GM19455 (cell line): Measurements from ENCODE around the gene TASOR.
A peak's percentile ranks its signal among the peaks of the same experiment; 100 is the strongest.
"Not testable (repeated sequence)": the region's sequence is repeated elsewhere in the genome, so short reads cannot be mapped to it uniquely, and the experiment has no call there.

Experiments used
- ATAC-seq: cut with Tn5 transposase; IDR thresholded peaks from one replicate; pipeline ENCODE4 v1.9.1; 2021; ENCODE audit not compliant: unreplicated experiment

Gene TASOR, protein sequence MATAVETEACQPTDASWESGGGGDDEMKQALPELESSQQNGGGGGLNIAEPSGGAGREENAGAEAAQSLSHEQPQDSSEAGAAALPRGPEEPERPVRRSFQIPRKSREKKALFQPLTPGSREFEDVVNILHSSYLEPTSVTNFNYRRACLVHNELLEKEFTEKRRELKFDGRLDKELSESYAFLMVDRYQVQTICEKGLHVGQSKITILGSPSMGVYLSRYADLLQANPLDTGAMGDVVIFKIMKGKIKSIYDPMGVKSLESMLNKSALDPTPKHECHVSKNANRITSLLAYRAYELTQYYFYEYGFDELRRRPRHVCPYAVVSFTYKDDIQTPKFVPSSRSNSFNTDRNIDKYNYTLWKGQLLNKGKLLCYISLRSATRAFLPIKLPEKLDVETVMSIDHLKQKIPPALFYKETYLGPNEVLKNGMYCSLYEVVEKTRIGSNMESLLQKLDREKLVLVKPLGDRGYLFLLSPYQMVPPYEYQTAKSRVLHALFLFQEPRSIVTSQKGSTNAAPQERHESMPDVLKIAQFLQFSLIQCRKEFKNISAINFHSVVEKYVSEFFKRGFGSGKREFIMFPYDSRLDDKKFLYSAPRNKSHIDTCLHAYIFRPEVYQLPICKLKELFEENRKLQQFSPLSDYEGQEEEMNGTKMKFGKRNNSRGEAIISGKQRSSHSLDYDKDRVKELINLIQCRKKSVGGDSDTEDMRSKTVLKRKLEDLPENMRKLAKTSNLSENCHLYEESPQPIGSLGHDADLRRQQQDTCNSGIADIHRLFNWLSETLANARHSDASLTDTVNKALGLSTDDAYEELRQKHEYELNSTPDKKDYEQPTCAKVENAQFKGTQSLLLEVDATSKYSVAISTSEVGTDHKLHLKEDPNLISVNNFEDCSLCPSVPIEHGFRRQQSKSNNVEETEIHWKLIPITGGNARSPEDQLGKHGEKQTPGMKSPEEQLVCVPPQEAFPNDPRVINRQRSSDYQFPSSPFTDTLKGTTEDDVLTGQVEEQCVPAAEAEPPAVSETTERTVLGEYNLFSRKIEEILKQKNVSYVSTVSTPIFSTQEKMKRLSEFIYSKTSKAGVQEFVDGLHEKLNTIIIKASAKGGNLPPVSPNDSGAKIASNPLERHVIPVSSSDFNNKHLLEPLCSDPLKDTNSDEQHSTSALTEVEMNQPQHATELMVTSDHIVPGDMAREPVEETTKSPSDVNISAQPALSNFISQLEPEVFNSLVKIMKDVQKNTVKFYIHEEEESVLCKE (N-terminal part only)

DNA sequence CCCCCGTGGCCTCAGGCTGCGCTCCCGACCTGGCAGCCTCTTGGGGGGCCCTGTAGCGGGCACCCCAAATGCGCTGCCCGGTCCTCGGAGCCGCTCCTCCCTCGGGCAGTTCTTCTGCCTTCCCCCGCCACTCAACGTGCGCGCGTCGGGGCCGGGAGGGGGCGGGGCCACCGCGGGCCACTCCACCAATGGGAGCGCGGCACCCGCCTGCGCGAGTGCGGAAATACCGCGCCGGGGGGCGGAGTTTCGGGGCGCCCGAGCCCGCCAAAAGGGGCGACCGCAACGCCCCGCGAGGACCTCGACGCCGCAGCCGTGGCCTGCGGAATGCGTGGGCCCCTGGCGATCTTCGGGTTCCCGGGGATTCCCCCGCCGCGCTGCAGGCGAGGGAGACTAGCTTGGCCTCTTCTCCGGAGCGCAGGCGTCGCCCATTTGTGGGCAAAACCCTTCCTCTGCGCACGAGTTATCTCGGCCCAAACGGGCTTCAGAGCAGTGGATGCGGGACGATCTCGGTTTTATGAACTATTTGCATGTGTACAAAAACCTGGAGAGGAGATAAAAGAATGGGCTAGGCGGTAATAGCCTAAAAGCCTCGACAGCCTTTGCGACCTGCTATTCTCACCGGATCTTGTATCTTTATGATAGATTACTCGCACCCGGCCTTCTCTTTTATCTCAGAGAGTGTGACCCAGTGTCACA is at the start of gene TASOR:
Gene TASOR (minus strand): TSS at position 144 of the 696 bp plus-strand sequence. CDS start 259 bp downstream, outside the sequence.
- peak; percentile 80 for ATAC-seq

- no peak for ATAC-seq
Observed at GRCh38 chr3:56732109-56732508, 49.0 kb upstream of the TASOR start.

DNA sequence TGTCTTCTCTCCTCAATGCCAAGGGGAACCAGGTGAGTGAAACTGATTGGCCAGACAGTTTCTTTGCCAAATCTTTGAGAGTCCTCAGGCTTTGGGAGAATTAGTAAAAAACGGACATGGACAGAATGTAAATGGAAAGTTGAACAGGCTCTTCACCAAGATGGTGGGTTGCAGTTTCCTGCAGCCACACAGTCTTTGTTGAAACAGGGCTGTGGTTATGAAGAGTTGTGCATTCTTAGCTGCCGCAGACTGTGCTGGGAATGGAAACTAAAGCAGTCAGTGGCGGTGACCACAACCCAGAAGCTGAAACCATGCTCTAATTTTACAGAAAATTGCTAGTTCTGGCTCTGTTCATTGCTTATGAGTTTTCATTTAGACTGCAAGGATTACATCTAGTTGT is 42.1 kb upstream of the TASOR start:
- ATAC-seq = peak; percentile 99

DNA sequence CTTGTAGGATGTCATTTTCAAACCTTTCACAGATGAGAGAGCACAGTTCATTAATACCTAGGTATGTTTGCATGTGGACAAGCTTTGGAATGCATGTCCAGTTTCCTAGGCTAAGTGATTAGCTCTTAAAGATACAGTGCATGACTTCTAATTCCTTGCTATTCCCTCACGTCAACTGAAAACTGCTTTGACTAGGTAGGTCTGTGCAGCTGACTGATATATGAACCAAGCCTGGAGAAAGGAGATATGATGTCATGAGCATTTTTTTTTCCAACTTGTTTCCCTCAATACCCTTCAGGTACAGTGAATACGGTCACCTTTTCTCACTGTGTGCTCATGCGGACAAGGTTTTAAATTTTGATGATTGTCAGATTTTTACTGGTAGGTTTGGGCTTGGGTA is 41.6 kb upstream of the TASOR start:
- no peak for ATAC-seq

GRCh38 chr3:56720849-56721248 is 37.8 kb upstream of the TASOR start:
- no peak for ATAC-seq

- not testable (repeated sequence) for ATAC-seq
Observed at GRCh38 chr3:56718809-56719208, 35.7 kb upstream of the TASOR start.

DNA sequence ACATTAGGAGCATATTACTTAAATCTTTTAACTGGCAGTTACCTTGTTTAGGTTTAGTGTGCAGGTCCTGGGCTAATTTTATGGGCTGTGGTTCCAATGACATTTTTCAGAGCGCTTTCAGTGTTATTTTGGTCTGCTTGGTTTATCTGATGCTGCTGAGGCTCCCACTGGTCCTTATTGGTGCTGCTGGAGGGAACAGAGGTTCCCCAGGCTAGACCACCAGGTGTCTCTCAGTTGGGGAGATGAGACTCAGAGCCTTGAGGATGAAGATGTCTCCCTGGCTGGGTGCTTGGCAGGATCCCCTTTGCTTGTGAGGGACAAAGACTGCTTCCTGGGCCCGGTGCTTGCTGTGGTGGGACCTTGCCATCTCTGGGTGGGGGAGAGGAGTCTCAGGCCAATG is 28.3 kb upstream of the TASOR start:
- ATAC-seq = no peak

DNA sequence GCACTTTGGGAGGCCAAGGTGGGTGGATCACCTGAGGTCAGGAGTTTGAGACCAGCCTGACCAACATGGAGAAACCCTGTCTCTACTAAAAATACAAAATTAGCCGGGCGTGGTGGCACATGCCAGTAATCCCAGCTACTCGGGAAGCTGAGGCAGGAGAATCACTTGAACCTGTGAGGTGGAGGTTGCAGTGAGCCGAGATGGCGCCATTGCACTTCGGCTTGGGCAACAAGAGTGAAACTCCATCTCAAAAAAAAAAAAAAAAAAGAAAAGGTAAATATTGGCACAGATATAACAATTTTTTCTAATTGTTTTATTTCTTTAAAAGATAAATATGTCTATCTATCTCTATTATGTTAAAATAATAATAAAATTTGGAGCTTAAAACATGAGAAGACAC is 24.3 kb upstream of the TASOR start:
- not testable (repeated sequence) for ATAC-seq

DNA sequence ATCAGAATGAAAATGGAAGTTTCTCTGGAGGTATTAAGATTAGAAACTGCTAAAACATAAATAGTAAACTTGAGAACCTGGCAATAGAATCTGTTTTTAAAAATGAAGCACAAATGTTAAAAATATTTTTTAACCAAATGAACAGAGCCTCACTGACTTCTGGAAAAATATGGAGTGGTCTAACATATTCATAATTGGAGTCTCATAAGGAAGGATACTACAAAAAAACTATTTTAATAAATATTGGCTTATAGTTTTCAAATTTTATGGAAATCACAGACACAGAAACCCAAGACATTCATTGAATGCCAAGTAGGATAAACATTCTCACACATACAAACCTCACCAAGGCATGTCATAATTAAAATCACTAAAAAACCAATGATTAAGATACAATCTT is 23.6 kb upstream of the TASOR start:
- no peak for ATAC-seq

DNA sequence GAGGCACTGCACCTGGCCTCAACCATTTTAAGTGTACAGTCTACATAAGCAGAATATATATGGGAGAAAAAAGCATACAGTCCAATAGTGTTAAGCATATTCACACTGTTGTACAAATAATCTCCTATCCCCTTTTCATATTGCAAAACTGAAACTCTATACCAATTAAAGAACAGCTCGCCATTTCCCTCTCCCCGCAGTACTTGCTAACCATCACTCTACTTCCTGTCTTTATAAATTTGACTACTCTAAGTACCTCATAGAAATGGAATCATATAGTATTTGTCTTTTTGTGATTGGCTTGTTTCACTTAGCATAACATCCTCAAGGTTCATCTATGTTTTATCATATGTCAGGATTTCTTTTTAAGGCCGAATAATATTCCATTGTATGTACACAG is 21.6 kb upstream of the TASOR start:
- no peak for ATAC-seq

DNA sequence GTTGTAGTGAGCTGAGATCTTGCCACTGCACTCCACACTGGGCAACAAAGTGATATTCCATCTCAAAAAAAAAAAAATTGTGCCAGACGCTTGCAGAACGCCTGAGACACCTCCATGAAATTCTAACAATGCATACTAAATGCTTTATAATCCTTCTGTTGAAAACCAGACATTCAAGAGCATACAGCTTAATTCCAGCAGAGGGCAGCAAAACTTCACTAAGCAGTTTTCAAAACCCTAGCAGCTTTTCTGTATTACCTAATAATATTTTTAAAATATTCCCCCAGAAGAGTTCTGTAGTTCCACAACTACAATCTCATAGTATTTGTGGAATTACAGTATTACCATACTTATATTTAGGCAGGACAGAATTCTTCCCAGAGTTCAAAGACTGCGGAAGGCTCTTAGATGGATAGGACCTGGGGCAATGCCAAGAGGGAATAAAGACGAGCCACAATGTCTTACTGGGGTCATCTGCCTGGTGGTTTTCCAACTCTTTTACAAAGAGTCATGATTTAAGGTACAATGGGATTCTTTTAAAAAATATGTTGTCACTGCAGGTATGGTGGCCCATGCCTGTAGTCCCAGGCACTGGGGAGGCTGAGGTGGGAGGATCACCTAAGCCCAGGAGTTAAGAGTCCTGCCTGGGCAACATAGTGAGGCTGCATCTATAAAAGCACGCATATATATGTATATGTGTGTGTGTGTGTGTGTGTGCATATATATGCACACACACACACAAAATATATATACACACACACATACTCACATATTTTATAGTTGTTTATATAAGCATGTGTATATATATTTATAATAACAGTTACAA is 19.6 kb upstream of the TASOR start:
- no peak for ATAC-seq

- ATAC-seq = no peak
Observed at GRCh38 chr3:56700151-56700550, 17.1 kb upstream of the TASOR start.

- ATAC-seq = no peak
Observed at GRCh38 chr3:56694867-56695683, 12.0 kb upstream of the TASOR start.

DNA sequence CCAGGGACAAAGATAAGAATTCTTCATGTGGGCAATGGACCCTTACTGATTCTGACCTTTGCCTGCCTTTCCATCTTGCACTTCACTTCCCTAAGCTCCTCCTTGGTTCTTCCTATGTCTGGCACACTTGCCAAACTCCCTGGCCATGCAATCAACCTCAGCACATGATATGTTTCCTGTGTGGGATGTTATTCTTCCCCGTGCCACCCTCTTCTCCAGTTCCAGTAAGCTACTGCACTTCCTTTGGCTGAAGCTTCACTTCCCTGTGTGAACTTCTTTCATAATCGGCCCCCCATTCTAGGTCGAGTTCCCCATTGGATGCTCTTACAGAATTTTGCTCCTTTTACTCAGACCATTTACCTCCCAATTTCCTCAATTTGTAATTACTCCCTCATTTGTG is 10.7 kb upstream of the TASOR start:
- ATAC-seq = no peak

DNA sequence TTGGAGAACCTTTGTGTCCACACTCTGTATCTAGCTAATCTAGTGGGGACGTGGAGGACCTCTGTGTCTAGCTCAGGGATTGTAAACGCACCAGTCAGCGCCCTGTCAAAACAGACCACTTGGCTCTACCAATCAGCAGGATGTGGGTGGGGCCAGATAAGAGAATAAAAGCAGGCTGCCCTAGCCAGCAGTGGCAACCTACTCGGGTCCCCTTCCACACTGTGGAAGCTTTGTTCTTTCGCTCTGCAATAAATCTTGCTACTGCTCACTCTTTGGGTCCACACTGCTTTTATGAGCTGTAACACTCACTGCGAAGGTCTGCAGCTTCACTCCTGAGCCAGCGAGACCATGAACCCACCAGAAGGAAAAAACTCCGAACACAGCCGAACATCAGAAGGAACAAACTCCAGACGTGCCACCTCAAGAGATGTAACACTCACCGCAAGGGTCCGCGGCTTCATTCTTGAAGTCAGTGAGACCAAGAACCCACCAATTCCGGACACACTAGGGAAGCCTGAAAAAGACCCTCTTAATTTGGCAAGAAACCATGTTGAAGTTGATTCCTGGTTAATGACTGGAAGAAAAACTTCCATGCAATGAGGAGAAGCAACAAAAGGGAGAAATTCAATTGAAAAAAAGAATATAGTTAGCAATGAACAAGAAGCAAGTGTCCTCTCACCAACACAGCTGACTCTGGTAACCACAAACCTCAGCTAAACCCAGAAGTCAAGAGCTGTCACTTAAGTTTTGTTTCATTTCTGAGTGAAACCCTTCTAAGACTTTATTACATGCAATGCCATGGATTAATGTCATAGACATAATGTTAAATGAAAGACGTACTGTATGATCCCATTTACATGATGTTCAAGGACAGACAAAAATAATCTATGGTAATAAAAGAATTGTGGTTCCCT is 9.7 kb upstream of the TASOR start:
- ATAC-seq = peak; percentile 77

DNA sequence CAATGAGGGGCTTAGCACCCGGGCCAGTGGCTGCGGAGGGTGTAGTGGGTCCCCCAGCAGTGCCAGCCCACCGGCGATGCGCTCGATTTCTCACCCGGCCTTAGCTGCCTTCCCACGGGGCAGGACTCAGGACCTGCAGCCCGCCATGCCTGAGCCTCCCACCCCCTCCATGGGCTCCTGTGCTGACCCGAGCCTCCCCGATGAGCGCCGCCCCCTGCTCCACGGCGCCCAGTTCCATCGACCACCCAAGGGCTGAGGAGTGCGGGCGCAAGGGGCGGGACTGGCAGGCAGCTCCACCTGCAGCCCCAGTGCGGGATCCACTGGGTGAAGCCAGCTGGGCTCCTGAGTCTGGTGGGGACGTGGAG is 8.9 kb upstream of the TASOR start:
- not testable (repeated sequence) for ATAC-seq

- ATAC-seq = no peak
Observed at GRCh38 chr3:56691165-56692000, 8.3 kb upstream of the TASOR start.
